Measurements from ENCODE around the gene CNTN4. TPM values are rescaled to one million over a fixed set of nuclear protein-coding genes. Genes with fewer than 3 reads are reported as not detected.
A peak's percentile ranks its signal among the peaks of the same experiment; 100 is the strongest.

Gene CNTN4
- total RNA-seq, 2 donors from 2014 or later, result 3.7 to 4.1 TPM

DNA sequence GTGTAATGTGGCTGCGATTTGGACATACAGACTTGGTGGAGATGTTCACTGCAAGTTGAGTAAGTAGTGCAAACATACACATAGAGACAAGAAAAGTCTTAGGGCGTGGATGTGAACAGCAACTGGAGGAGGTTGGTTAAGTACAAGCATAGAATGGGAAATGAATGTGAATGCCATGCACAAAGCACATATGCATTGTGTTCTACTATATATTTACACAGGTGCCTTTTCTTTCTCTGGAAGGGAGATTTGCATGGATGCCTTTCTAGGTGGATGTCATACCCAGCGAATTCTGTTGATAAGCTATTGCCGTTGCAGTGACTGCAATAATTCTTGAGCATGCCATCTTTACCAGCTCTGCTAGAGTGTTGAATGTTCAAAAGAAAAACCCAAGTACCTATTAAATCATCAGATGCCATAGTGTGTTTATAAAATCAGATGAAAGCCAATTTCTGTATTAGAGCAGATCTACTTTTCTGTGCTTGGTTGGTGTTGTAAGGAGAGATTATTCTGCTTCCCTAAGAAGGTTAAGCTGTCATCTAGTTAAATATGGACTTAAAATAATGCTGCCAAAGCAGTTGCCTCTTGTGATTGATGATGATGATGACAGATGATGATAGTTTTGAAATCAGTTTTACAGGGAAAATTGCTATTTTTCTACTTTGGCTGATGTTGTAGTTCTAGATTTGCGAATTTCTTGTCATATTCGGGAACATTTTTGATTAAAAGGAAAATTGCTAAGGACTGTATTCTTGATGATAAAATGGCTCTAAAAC lies 148.4 kb downstream of the CNTN4 start:
- ATAC-seq (no peak), DNase-seq (no peak)
- intact Hi-C loops (cut with DNase I), result no loop called here

DNA sequence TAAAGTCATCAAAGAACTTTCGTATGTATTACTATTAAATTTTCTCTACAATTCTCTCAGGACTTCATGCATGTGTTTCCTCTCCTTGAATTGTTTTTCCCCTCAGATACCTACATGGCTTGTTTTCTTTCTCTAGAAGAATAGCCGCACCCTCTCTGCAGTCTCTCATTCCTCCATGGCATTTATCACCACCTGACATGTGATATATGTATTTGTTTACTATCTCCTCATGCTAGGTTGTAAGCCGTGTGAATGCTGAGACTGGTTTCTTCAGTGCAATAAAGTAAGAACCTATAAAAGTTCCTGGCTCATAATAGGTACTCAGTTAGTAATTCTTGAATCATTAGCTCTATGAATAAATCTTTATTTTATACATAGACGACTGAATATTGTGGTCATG lies 149.2 kb downstream of the CNTN4 start:
- ATAC-seq (no peak), DNase-seq (no peak)
- intact Hi-C loops (cut with DNase I), result no loop called here

- intact Hi-C loops (cut with DNase I), result no loop called here
- no peak for ATAC-seq
- DNase-seq, result no peak
Observed at GRCh38 chr3:2250783-2251182, 152.1 kb downstream of the CNTN4 start.

GRCh38 chr3:2261747-2262146 lies 163.1 kb downstream of the CNTN4 start:
- no peak for ATAC-seq
- intact Hi-C loops (cut with DNase I), result no loop called here
- DNase-seq, result no peak

- no peak for DNase-seq
Observed at GRCh38 chr3:2262204-2262603, 163.5 kb downstream of the CNTN4 start.

DNA sequence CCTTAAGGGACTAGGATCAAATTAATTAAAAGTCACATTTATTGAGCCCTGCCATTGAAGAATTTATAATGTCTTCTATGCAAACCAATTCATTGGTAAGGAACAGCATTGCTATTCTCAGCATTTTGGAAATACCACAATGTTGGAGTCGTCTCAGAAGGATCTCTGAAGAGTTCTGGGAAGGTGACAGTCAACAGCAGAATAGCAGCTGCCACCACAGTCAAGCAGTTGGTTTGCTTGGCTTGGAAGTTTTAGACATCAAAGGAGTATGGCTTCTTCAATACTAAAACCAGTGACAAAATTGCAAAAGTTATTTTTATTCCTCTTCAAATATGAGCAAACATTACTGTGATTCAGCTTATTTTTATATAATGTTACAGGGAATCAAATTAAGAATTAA lies 167.9 kb downstream of the CNTN4 start:
- ATAC-seq (no peak), DNase-seq (no peak)
- intact Hi-C loops (cut with DNase I), result loop anchor here in 1 of 2 donors (5.0 kb wide), 1 partner anchor 656 kb away; no protein-coding TSS in a partner anchor

More at GRCh38 chr3:2262204-2262603, 163.5 kb downstream of the CNTN4 start:
- ATAC-seq, result no peak
- intact Hi-C loops (cut with DNase I), result no loop called here

DNA sequence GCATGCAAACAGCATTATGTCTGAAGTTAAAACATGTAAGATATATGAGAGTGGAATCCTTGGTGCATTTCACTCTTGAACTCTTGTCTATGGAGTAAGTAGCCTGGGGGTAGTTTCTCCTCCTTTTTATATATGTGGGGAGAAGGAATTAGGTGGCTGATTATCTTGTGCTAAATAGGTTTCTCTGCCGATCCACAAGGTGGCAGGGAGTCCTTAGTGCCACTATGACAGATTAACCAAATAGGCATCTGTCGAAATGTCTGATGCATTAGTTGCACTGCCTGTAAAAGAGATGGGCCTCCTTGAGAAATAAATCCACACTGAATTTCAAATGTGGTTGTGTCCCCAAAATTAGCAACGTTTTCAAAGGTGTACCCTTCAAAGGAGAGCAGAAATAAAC lies 170.1 kb downstream of the CNTN4 start:
- no peak for DNase-seq
- intact Hi-C loops (cut with DNase I), result loop anchor here in 1 of 2 donors (5.0 kb wide), 1 partner anchor 654 kb away; no protein-coding TSS in a partner anchor
- no peak for ATAC-seq

GRCh38 chr3:2274526-2274925 lies 175.9 kb downstream of the CNTN4 start:
- no peak for ATAC-seq
- intact Hi-C loops (cut with DNase I), result loop anchor here in 1 of 2 donors (10.0 kb wide), 1 partner anchor 740 kb away; no protein-coding TSS in a partner anchor
- no peak for DNase-seq

DNA sequence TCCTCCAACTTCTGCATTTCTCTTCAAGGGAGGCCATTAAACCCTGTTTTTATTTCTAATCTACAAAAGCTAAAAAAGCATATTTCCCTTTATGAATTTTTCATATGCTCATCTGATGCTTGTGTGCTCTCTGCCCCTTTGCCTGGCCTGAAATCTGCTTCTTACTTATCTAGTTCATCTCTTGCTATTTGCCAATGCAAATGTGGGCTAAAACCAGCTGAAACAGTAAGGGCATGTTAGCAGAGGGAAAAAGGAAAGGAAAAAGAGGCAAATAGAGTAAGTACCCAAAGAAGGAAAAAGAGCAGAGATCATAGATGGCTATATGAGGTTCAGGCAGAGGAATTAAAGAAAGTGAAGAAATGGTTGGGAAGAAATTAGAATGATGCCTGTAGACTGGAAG lies 185.2 kb downstream of the CNTN4 start:
- DNase-seq (no peak), ATAC-seq (no peak)
- intact Hi-C loops (cut with DNase I), result no loop called here

- no peak for ATAC-seq
- intact Hi-C loops (cut with DNase I), result no loop called here
Observed at GRCh38 chr3:2300938-2301337, 202.3 kb downstream of the CNTN4 start.

GRCh38 chr3:2301361-2301760 lies 202.7 kb downstream of the CNTN4 start:
- DNase-seq (no peak), ATAC-seq (no peak)
- intact Hi-C loops (cut with DNase I), result no loop called here

More at GRCh38 chr3:2300938-2301337, 202.3 kb downstream of the CNTN4 start:
- no peak for DNase-seq

DNA sequence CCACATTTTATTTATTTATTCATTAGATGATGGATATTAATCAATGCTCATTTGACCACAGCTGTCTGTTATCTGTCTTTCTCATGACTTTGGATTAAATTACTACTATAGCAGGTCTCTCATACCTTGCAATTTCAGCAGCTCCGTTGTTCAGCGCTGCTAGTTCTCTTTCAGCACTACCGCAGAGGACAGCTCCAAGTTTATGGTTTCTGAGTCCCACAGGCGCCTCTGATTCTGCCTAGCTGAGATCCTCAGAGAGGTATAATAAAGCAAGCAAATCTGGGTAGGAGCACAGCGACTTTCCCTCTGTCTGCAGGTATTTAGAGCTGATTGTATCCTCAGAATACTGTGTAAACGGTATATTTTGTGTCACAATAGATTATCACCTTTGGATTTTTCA lies 204.9 kb downstream of the CNTN4 start:
- DNase-seq (no peak), ATAC-seq (no peak)
- intact Hi-C loops (cut with DNase I), result no loop called here

- DNase-seq, result no peak
- ATAC-seq, result no peak
- intact Hi-C loops (cut with DNase I), result no loop called here
Observed at GRCh38 chr3:2311022-2311421, 212.4 kb downstream of the CNTN4 start.

DNA sequence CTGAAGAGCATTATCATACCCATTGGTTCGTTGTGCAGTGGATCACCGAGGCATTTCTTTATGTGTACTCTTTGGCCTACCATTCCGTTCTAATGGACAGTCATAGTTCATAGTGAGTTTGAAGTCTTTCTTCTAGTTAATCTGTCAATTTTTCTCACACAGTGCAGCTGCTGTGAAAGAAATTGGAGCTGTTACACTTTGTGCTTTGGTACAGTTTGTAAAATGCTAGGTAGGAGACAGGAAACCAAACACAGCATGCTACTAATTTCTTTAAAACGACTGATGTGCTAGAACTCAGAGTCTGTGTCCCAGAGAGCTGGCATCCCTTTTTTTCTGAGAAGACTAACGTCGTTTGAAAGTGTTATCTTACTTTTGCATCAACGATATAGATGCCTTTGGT lies 218.9 kb downstream of the CNTN4 start:
- no peak for ATAC-seq
- DNase-seq, result no peak
- intact Hi-C loops (cut with DNase I), result no loop called here

GRCh38 chr3:2334921-2335320 lies 236.3 kb downstream of the CNTN4 start:
- DNase-seq, result no peak
- intact Hi-C loops (cut with DNase I), result no loop called here
- no peak for ATAC-seq

DNA sequence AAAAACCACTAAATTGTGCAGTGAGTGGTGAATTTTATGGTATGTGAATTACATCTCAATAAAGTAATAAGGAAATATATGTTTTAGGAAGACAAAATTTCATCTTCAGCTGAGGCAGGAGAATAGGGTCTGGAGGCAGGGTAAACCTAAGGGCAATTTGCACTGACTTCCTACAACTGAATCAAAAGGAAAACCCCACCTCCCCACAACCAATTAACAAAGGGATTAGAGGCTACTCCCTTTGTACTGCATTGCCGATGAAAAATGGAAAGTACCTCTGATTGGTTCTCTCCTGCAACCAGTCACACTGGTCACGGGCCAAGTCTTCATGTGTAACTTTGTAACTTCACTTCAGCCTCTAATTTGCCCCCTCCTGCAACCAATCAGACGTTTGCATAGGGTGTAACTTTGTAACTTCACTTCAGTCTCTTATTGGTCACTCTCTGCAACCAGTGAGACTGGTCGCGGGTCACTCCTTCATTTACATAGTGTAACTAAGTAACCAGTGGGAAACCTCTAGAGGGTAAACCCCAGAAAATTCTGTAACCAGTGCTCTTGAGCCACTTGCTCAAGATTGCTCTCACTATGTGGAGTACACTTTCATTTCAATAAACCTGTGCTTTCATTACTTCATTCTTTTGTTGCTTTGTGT lies 244.5 kb downstream of the CNTN4 start:
- intact Hi-C loops (cut with DNase I), result no loop called here
- no peak for ATAC-seq
- no peak for DNase-seq

GRCh38 chr3:2352134-2352762 lies 253.6 kb downstream of the CNTN4 start:
- intact Hi-C loops (cut with DNase I), result loop anchor here in 1 of 2 donors (5.0 kb wide), 1 partner anchor 650 kb away; no protein-coding TSS in a partner anchor
- ATAC-seq, result no peak
- DNase-seq, result no peak

- intact Hi-C loops (cut with DNase I), result loop anchor here in 1 of 2 donors (5.0 kb wide), 1 partner anchor 648 kb away; no protein-coding TSS in a partner anchor
Observed at GRCh38 chr3:2354702-2355101, 256.0 kb downstream of the CNTN4 start.

DNA sequence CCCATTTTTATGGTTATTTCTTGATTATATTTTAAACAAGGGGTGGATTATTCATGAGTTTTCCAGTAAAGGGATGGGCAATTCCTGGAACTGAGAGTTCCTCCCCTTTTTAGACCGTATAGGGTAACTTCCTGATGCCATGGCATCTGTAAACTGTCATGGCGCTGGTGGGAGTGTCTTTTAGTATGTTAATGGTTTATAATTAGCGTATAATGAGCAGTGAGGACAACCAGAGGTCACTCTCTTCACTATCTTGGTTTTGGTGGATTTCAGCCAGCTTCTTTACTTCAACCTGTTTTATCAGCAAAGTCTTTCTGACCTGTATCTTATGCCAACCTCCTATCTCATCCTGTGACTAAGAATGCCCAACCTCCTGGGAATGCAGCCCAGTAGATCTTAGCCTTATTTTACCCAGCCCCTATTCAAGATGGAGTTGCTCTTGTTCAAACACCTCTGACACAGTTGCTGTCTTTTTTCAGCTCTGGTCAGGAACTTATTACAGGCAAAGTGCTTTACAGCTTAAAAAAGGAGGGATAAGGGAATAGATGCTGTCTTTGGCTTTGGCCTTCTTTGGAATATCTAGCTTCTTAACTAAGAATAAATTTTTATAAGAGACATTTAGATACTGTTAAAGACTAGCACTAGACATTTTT lies 257.8 kb downstream of the CNTN4 start:
- ATAC-seq (peak in 1 of 2 donors; percentile 70), DNase-seq (no peak)
- intact Hi-C loops (cut with DNase I), result no loop called here

More at GRCh38 chr3:2354702-2355101, 256.0 kb downstream of the CNTN4 start:
- DNase-seq, result peak; percentile 37
- ATAC-seq, result peak; percentile 93 to 97
